Measurements from ENCODE around the gene HLA-A. TPM values are rescaled to one million over a fixed set of nuclear protein-coding genes. Genes with fewer than 3 reads are reported as not detected.
"Not testable (repeated sequence)": the region's sequence is repeated elsewhere in the genome, so short reads cannot be mapped to it uniquely, and the experiment has no call there.

Gene HLA-A
- total RNA-seq = 2,396 and 2,407 TPM in 2 replicates

DNA sequence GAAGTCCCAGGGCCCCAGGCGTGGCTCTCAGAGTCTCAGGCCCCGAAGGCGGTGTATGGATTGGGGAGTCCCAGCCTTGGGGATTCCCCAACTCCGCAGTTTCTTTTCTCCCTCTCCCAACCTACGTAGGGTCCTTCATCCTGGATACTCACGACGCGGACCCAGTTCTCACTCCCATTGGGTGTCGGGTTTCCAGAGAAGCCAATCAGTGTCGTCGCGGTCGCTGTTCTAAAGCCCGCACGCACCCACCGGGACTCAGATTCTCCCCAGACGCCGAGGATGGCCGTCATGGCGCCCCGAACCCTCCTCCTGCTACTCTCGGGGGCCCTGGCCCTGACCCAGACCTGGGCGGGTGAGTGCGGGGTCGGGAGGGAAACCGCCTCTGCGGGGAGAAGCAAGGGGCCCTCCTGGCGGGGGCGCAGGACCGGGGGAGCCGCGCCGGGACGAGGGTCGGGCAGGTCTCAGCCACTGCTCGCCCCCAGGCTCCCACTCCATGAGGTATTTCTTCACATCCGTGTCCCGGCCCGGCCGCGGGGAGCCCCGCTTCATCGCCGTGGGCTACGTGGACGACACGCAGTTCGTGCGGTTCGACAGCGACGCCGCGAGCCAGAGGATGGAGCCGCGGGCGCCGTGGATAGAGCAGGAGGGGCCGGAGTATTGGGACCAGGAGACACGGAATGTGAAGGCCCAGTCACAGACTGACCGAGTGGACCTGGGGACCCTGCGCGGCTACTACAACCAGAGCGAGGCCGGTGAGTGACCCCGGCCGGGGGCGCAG lies at the start of gene HLA-A:
TSS of gene HLA-A (plus strand) at position 258 of the 778 bp plus-strand sequence. CDS start at position 280, 22 bp downstream.
- intact Hi-C loops (cut with micrococcal nuclease) = loop anchor here (1.0 to 5.0 kb wide), 8 partner anchors 15 to 220 kb away; partner anchors contain the start of gene HLA-F

DNA sequence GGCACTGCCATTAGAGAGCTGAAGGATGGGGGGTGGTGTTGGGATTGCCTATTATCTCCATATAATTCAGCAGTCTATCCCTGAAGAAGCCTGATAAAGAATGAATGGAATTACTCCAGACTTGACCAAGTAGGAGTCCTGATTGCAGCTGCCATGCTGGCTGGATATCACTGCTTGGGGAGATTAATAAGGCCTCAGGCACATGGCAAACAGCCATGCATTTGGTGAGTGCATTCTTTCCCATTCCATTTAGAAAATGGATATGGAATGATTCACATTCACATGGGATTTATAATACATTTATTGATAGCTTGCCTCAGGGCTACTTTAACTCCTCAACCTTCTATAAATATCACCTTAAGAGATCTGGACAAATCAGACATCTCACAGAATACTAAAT lies 49.6 kb upstream of the HLA-A start:
- intact Hi-C loops (cut with micrococcal nuclease) = no loop called here

DNA sequence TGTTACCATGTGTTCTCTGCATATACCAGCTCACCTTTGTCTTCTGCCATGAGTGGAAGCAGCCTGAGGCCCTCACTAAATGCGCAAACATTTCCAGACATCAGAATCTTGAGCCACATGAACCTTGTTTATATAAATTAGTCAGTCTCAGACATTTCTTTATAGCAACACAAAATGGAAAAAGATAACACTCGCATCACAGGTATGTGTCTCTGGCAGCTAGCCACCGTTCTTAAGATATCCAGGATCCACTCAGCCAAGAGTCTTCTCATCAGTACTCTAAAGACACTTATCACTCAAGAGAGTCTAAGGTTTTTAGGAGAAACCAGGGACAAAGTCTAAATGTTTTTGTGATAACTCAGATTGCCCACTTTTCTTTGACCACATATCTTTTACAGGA lies 43.1 kb upstream of the HLA-A start:
- intact Hi-C loops (cut with micrococcal nuclease) = no loop called here

DNA sequence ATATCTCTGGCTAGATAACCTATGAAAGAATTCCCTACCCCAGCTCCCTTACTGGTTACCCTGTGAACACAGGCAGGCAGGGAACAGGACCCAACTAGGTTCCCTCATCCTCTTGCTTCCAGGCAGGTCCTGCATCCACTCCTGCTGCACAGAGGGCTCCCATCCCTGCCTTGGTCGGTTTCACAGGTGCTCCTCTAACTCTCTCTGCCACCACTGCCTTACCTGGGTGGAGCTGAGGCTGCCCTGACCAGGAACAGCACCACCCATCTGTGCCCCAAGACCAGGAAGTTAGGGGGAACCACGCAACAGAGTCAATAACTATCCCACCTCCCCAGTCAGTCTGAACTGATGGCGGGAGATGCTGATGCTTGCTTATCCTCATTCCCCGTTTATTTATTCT lies 37.0 kb upstream of the HLA-A start:
- intact Hi-C loops (cut with micrococcal nuclease) = no loop called here

DNA sequence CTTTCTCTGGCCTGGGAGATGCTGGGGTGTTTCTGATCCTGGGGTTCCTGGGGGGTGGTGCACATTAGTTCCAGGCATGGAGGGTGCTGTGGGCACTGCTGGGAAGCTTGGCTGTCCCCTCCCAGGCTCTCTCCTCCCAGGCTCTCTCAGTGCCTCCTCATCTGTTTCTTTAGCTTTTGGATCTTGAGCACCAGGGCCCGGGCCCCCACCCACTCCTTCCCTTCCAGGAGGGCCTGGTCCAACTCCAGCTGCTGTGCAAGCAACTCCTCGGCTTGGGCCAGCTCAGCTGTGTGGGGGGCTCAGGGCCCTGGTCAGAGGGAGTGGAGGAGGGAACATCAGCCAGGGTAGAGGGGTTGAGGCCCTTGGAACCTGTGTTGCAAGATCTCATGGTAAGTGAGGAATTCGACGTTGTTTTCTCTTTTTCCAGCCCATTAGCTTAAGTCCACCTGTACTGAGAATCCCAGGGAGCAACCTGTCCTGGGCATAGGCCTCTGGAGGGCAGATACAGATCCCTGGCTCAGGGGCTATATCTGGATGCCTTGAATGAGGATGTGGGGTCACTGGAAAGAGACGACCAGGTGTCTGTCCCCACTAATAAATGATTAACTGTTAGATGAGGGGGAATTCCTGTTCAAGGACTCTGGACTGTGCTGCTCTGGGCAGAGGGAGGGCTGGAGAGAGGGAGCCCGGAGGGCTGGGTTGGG lies 34.5 kb upstream of the HLA-A start:
- intact Hi-C loops (cut with micrococcal nuclease) = no loop called here

DNA sequence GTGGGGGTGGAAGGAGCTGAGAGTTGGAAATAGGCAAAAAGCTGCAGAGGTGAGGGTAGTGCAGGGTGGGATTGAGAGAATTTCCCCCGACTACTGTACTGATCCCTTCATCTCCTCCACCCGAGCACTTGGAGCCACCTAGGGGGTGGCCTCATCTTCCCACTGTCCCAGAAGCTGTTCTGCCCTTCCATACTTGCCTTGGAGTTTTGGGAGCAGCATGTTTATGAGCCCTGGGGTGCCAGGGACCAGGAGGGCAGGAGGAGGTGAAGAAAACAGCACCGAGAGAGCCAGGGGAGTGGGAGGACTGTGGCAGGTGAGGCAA lies 34.0 kb upstream of the HLA-A start:
- intact Hi-C loops (cut with micrococcal nuclease) = no loop called here

DNA sequence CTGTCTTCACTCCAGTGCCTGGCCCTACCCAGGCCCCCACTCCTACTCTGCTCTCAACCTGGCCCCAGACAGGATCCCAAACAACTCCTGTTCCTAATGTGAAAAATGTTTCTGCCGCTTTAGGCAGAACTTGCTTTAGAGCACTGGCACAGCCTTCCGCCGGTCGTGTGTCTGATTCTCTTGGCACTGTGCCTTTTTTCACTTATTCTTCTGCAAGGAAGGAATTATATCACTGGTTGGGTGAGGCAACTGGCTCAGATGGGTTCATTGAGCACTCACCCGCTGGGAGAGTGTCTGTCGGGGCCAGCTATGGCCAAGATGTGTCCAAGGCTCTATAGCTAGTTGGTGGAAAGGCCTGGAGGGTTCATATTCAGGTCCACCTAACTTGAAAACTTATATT lies 33.6 kb upstream of the HLA-A start:
- intact Hi-C loops (cut with micrococcal nuclease) = no loop called here

DNA sequence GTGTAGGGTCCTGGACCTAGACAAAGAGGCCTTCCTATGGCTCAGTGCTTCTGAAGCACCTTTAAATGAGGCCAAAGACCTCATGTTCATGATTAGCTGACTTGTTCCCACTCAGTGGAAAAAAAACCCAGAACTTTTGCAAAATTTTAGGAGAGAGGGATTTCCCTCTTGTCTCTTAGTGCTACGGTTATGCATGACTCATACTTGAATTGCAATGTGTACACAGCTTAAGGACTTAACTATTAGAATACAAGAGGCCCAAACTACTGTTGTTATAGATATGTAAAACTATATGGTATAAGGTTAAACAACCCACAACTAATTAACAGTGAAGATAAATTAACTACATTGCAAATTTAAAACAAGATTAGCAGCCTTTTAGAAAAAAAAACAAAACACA lies 32.3 kb upstream of the HLA-A start:
- intact Hi-C loops (cut with micrococcal nuclease) = no loop called here

DNA sequence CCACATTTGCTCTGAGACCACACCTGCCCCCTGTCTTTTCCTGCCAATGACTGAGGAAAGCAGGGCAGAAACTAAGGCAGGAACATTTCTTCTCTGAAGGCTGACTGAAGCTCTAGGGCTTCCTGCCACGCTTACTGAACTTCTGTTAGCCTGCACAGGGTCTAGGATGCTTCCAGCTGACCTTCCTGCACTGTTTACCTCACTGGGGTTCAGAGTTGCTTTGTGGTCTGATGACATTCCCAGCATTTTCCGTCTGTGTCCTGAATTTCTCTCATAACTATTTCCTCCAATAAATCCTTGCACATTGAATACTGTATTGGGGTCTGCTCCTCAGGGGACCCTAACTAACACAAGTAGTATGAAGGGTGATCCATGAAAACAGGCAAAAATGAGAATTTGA lies 29.5 kb upstream of the HLA-A start:
- intact Hi-C loops (cut with micrococcal nuclease) = no loop called here

DNA sequence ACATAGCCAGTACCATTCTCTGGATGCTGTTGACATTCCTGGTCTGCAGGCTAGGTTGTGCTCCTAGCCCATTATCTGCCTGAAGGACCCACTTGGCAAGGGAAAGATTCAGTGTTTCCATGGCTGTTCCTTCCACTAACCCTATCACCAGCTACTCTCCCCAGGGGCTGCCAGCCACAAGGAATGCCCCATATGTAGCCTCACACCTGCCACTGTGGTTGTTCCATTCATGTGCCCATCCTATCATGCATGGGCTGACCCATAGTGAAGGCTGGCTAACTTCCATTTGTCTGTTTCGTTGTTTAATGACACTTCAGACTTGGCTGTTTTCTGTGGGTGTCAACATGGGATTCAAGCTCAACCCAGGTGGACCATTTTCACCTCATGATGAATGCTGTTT lies 25.6 kb upstream of the HLA-A start:
- intact Hi-C loops (cut with micrococcal nuclease) = no loop called here

DNA sequence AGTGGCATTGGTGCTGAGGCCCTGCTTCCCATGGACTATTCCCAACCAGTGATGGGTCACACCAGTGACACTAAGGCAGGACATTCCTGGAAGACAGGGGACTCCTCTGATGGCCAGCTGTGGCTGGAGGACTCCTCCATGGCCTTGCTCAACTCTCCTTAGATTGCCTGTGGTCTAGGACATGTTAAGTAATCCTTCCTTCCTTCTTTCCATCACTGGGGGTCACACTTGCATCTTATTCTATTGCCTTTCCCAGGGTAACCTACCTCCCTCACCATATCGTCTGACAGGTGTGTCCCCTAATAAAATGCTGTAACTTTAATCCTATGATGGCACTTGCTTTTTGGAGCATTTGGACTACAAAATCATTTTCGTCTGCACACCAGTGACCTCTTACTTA lies 24.5 kb upstream of the HLA-A start:
- intact Hi-C loops (cut with micrococcal nuclease) = no loop called here

DNA sequence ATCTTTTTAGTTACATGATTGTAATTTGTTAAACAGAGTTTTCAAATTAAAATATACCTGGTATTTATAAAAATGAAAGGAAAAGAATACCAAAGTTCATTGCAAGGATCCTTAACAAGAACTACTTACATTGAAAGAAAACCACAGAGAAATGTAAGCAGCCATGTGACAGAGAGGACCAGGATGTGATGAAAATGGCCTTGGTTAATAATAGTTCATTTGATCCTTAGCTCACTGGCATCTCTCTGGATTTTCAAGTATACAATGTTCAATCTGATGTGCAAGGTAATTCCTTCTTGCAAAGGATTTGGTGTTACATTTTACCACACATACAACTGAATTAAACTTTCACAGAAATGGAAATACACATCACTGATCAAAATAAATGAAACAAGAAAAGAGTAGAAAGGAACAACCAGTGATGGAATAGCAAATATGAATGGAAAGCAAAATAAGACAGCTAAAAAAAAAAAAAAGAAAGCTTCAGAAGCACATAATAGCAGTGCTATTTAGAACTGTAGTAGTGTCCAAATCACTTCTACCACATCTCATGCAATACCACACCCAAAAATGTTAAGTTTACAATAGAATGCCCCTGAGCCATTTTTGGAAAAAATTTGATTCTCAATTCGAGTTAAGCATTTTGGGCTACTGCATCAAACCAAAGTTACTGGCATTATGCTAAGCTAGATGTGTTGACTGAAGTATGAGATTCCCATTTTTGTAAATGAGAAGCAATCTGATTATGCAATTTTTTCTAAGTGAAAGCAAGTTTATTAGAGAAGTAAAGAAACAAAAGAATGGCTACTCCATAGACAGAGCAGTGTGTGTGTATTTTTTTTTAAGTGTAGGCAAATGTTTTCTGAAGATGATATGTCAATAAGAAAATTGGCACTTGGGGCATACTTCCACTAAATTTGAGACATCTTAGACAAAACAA lies 22.6 kb upstream of the HLA-A start:
- intact Hi-C loops (cut with micrococcal nuclease) = no loop called here

DNA sequence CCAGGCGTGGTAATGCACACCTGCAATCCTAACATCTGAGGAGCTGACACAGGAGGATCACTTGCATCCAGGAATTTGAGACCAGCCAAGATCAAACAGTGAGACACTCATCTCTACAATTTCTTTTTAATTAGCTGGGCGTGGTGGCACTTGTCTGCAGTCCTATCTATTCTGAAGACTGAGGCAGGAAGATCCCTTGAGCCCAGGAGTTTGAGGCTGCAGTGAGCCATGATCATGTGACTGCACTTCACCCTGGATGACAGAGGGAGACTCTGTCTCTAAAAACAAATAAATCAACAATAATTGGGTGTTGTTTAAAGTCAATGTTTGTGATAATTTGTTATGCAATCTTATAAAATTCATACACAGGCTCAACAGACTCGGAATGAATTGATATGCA lies 18.0 kb upstream of the HLA-A start:
- intact Hi-C loops (cut with micrococcal nuclease) = no loop called here

DNA sequence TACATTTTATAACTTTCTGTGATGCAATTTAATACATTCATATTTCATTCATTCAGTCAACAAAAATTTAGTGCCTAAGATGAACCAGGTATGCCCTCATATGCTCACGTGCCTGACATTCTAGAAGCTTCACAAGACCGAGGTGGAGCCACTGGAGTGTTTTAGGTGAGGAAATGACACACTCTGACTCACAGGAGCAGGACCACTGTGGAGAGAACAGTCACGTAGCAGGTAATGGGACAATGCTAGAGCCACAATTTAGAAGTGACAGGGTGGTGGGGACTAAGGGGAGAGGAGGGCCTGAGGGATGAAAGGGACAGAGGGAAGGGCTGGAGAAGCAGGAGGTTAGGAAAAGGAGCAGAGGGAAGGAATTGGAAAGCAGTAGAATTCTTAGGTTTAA lies 17.6 kb upstream of the HLA-A start:
- intact Hi-C loops (cut with micrococcal nuclease) = loop anchor here (5.0 kb wide), 3 partner anchors 202 to 288 kb away; partner anchors contain the start of genes HLA-F and TRIM26

DNA sequence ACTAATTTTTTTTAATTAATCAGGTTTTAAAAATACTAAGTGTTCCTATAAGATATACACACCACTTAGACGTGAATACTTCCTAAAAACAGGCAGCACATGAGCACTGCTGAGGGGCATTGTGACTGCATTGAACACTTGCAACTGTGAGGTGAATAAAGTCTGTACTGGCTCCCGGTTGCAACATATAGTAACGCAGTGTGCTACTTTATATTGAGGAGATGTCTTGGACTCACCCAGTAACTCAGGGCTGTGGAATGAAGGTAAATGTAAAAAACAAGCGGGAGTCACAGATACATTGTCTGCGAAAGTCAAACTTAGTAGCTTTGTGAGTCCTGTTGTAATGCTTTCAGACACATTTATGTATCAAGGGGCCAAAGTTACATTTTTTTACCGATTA lies 17.0 kb upstream of the HLA-A start:
- intact Hi-C loops (cut with micrococcal nuclease) = loop anchor here (5.0 kb wide), 3 partner anchors 203 to 287 kb away; partner anchors contain the start of genes HLA-F and TRIM26

DNA sequence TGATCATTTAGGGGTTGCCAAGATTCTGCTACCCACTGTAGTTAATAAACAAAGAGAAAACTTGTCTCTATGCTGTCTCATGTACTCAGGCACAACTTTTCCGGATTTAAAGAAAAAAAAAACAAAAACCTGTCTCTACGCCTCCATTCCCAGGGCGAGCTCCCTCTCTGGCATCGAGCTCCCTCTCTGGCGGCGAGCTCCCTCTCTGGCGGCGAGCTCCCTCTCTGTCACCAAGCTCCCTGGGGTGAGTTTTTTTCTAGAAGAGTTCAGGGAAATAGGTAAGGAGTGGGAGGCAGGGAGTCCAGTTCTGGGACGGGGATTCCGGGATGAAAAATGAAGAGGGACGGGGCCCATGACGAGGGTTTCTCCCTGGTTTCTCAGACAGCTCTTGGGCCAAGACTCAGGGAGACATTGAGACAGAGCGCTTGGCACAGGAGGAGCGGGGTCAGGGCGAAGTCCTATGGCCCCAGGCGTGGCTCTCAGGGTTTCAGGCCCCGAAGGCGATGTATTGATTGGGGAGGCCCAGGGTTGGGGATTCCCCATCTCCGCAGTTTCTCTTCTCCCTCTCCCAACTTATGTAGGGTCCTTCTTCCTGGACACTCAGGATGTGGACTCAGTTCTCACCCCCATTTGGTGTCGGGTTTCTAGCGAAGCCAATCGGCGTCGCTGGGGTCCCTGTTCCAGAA lies 16.5 kb upstream of the HLA-A start:
- intact Hi-C loops (cut with micrococcal nuclease) = loop anchor here (1.0 to 5.0 kb wide), 6 partner anchors 38 to 286 kb away; partner anchors contain the start of genes HLA-F and TRIM26

DNA sequence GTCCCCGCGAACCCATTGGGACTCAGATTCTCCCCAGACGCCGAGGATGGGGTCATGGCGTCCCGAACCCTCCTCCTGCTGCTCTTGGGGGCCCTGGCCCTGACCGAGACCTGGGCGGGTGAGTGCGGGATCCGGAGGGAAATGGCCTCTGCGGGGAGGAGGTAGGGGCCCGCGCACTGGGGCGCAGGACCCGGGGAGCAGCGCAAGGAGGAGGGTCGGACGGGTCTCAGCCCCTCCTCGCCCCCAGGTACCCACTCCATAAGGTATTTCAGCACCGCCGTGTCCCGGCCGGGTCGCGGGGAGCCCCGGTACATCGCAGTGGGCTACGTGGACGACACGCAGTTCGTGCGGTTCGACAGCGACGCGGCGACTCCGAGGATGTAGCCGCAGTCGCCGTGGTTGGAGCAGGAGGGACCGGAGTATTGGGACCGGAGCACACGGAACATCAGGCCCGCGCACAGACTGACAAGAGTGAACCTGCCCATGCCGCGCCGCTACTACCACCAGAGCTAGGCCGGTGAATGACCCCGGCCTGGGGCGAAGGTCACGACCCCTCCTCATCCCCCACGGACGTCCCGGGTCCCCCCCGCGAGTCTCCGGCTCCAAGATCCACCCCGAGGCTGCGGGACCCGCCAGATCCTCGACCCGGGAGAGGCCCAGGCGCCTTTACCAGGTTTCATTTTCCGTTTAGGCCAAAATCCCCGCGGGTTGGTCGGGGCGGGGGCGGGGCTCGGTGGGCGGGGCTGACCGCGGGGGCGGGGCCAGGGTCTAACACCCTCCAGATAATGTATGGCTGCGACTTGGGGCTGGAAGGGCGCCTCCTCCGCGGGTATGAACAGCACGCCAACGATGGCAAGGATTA lies 15.7 kb upstream of the HLA-A start:
- intact Hi-C loops (cut with micrococcal nuclease) = loop anchor here (1.0 to 5.0 kb wide), 12 partner anchors 16 to 400 kb away; partner anchors contain the start of genes HLA-A, HLA-F, POLR1H and TRIM26

DNA sequence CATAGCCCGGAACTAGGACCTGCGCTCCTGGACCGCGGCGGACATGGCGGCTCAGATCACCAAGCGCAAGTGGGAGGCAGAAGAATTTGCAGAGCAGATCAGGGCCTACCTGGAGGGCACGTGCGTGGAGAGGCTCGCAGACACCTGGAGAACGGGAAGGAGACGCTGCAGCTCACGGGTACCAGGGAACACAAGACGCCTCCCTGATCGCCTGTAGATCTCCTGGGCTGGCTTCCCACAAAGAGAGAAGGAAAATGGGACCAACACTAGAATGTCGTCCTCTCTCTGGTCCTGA lies 15.1 kb upstream of the HLA-A start:
- intact Hi-C loops (cut with micrococcal nuclease) = loop anchor here (1.0 to 5.0 kb wide), 11 partner anchors 15 to 399 kb away; partner anchors contain the start of genes HLA-A, HLA-F, POLR1H and TRIM26

DNA sequence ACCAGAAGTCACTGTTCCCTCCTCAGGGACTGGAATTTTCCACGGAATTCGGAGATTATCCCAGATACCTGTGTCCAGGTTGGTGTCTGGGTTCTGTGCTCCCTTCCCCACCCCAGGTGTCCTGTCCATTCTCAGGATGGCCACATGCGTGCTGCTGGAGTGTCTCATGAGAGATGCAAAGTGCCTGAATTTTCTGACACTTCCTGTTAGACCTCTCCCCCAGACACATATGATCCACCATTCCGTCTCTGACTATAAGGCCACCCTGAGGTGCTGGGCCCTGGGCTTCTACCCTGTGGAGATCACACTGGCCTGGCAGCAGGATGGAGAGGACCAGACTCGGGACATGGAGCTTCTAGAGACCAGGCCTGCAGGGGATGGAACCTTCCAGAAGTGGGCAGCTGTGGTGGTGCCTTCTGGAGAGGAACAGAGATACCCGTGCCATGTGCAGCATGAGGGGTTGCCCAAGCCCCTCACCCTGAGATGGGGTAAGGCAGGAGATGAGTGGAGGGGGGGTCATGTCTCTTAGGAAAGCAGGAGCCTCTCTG lies 14.4 kb upstream of the HLA-A start:
- intact Hi-C loops (cut with micrococcal nuclease) = loop anchor here (1.0 to 5.0 kb wide), 11 partner anchors 14 to 398 kb away; partner anchors contain the start of genes HLA-A, HLA-F, POLR1H and TRIM26

DNA sequence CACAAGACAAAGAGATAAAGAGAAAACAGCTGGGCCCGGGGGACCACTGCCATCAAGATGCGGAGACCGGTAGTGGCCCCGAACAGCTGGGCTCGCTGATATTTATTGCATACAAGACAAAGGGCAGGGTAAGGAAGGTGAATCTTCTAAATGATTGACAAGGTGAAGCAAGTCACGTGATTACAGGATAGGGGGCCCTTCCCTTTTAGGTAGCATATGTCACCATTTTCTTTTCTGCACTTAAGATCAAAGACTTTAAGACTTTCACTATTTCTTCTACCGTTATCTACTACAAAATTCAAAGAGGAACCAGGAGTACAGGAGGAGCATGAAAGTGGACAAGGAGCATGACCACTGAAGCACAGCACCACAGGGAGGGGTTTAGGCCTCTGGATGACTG lies 12.3 kb upstream of the HLA-A start:
- intact Hi-C loops (cut with micrococcal nuclease) = not testable (repeated sequence)
